GM12874 (cell line): ENCODE data around the gene AATK.

ENCODE experiments used
- TF ChIP-seq, protein P1 (sequence below): IDR thresholded peaks from 2 replicates; pipeline ENCODE4 v1.5.1; 2011; ENCODE audit warnings: low read depth, mild to moderate bottlenecking, control low read depth, low read length, moderate library complexity; ENCODE audit not compliant: insufficient read depth

Gene AATK

DNA sequence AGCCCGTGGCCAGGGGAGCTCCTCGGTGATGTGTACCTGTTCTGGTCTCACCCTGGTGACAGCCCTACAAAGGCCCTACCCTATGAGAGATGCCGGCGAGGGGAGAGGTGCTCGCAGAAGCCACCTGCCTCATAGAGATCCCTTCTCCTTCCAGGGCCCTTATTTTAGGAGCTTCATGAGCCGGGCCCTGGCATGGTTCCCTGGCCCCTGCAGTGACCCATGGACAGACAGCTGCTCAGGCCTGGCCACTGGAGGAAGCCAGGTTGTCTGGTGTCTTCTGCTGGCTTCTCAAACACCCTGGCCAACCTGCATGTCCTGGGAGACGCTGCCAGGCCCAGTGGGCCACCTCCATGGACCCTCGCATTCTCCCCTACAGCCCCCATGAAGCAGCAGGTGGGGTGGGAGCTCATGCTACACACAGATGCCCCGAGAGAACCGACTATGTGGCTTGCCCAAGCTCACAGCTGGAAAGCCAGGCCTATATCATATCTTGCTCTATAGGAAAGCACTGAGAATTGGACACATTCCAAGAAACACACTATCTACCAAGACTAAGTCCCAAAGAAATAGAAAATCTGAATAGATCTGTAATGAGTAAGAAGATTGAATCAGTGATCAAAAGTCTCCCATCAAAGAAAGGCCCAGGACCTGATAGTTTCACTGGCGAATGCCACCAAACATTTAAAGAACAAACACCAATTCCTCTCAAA lies 7.2 kb upstream of the AATK start:
- TF ChIP-seq, protein P1, sequence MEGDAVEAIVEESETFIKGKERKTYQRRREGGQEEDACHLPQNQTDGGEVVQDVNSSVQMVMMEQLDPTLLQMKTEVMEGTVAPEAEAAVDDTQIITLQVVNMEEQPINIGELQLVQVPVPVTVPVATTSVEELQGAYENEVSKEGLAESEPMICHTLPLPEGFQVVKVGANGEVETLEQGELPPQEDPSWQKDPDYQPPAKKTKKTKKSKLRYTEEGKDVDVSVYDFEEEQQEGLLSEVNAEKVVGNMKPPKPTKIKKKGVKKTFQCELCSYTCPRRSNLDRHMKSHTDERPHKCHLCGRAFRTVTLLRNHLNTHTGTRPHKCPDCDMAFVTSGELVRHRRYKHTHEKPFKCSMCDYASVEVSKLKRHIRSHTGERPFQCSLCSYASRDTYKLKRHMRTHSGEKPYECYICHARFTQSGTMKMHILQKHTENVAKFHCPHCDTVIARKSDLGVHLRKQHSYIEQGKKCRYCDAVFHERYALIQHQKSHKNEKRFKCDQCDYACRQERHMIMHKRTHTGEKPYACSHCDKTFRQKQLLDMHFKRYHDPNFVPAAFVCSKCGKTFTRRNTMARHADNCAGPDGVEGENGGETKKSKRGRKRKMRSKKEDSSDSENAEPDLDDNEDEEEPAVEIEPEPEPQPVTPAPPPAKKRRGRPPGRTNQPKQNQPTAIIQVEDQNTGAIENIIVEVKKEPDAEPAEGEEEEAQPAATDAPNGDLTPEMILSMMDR, result no peak

DNA sequence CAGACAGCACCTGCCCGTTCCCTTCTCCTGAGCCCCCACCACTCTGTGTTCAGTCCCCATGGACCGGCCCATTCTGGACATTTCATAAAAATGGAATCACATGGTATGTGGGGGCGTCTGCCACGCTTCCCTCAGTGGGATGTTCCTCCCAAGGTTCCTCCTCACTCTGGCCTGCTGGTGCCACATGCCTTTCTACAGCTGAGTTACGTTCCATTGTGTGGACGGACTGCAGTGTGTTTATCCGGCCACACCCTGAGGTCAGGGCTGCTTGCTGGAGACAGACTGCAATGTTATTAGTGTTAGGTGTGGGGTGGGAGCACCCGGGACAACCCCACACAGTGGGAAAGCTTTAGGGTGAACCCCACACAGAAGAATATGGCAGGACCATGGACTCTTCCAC lies 5.9 kb upstream of the AATK start:
- TF ChIP-seq, protein P1, result no peak

DNA sequence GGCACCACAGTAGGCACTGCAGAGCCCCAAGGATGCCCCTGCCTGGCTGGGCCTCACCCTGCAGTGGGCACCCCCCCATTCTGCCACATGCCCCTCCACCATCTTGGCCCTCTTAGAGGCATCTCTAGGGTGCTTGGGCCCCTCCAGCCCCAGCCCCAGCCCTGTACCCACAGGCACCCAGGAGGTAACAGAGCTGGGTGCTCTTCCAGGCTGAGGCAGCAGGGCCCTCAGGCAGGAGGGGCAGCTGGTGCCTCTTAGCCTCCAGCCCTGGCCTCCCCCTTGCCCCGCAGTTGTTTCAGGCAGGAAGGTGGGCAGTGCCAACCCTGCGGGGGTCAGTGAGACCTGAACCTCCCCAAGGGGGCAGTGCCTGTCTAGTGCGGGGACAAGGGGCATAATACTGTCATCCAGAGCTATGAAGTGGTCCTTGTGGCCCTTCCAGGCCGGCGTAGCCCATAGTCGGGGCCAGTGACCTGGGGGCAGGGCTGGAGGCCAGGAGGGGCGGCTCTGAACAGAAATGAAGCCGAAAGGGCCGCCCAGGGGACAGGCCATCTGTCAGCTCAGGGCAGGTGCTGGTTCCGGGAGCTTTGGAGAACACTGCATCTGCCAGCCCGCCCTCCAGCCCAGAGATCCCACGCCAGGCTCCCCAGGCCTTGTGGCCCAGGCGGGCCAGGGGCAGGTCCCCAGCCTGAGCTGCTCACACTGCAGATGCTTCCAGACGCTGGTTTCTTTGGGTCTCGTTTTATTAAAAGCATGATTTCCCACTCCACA lies 4.9 kb upstream of the AATK start:
- TF ChIP-seq, protein P1, result no peak

DNA sequence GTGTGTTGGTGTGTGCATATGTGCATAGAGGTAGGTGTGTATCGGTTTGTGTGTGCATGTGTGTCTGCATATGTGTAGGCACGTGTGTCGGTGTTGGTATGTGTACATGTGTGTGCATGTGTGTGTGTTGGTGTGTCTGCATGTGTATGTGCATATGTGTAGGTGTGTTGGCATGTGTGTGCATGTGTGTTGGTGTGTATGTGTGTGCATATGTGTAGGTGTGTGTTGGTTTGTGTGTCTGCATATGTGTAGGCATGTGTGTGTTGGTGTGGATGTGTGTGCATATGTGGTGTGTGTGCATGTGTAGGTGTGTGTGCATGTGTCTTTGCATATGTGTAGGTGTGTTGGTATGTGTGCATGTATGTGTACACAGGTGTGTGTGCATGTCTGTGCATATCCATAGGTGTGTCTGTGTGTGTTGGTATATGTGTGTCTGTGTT lies 3.9 kb upstream of the AATK start:
- TF ChIP-seq, protein P1, result no peak

DNA sequence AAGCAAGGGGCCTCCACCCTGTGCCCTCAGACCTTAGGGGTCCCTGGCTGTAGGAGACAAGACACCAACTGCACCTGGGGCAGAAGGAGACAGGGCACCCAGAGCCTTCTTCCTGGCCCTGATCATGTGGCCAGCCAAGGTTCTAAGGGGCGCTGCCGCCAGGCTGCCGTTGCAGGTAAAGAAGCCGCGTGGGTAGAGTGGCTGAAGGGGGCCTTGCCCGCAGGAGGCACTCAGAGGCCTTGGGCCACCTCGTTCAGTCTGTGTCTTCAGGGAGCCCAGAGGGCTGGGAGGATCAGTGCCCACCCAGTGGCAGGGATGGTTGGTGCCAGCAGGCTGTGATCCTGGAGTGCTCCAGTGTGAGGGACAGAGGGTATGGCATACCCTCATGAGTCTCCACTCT lies 1.6 kb upstream of the AATK start:
- TF ChIP-seq, protein P1, result no peak

DNA sequence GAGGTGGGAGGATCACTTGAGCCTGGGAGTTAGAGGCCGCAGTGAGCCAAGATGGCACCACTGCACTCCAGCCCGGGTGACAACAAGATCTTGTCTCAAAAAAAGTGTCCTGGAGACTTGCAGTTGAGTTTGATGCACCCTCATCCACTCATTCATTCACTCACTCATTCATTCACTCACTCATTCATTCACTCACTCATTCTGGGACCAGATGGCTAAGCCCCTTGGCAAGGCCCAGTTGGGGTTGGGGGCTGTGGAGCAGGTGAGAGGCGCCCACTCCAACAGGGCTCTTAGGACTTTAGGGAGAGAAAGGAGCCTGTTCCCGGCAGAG lies 1.1 kb upstream of the AATK start:
- TF ChIP-seq, protein P1, result no peak

DNA sequence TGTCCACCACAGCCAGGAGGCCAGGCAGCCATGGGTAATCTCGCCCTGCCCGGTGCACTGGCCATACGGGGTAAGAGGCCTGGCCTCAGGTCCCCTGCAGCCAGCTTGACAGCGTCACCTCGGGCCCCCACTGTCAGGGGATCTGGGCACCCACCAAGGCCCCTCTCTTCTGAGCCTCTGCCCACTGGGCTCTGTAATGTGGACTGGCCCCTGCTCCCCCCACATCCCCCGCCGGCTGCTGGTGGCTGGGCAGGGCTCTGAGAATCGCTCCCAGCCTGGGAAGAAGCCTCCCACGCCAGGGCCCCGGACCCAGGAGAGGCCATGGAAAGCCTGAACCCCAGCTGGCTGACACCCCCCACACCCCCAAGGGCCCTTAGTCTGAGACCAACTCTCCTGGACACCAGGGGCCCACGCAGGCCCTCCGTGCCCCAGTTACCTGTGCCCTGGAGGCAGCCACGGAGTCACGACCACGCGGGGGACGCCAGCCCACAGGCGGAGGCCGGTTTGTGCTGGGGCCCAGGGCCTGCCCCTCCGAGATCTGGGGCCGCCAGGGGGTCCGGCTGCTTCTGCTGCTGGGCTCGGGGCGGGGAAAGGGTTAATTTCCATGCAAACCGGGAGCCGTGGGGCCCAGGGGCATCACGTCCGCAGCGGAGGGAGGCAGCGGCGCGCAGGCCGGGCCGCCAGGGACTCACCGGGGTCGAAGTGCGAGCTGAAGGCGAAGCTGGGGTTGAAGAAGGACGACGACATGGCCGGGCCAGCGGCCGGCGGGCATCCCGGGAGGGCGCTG lies 582 bp downstream of the AATK start, which contains the start of gene PVALEF:
Gene PVALEF, plus strand, starts transcription at position 262 of the 787 bp plus-strand sequence. CDS start 15,720 bp downstream, outside the sequence.
- TF ChIP-seq, protein P1, result no peak
